OCI-LY1 (cell line): ENCODE results near the gene ITPA.

Experiments
- CTCF ChIP-seq: fragments of 200-600 bp; sonication (generic), shearing (Covaris generic); IDR thresholded peaks from 2 replicates; pipeline ENCODE4 v1.5.1; 2017; ENCODE audit warnings: mild to moderate bottlenecking, antibody characterized with exemption, low read length, moderate library complexity, mixed read lengths
- EZH2 ChIP-seq: fragments of 200-600 bp; sonication (generic), shearing (Covaris generic); IDR thresholded peaks from 2 replicates; pipeline ENCODE4 v1.8.0; 2017; ENCODE audit warnings: borderline replicate concordance, mixed run types, mild to moderate bottlenecking, antibody characterized with exemption, low read length, moderate library complexity, mixed read lengths

DNA sequence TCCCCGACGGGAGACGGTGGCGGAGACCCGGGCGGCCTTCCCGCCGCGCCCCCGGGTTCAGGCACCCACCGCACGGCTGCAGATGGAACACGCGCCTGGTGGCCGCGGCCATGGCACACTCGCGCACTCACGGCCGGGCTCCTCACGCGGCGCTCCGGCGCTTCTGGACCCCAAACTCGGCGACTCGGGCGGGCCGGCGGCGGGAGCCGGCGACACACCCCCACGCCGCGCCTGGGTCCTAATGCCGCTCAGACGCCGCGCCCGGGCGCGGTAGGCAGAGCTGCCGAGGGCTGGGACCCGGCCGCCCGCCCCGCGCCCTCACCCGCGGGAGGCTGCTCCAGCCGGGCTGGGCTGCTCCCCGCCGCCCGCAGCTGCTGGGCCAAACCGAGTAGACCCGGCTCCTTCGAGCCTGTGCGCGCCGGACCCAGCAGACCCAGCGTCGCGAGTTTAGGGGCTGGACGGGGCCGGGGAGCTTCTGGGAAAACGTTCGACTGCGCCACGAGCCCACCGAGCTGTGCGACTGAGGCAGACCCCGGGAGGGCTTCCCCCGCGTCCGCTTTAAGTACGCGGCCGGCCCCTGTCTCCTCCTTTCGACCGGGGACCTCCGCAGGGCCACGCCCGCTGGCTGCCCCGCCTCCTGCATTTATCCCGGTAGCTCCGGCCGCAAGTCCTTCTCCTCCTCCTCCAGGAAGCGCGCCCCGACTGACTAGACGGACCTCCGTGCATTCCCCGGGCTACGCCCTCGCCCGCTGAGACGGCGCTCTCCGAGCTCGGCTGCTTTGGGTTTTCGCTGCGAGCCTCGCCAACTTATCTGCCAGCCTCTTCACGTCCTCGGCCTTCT, 29.9 kb downstream of the ITPA start, which contains the start of gene SLC4A11:
- no peak for TF ChIP-seq CTCF
- no peak for TF ChIP-seq EZH2
